ENCODE measurements around the gene COG5. TPM values are rescaled to one million over a fixed set of nuclear protein-coding genes. Genes with fewer than 3 reads are reported as not detected.

The COG5 gene
- total and polyA plus RNA-seq, 9 of the 15 experiments (the other 6 are each of a cell fraction or from before 2014, with no cell fraction given) = 15.3 to 75.1 (median 56.4) TPM

GRCh38 chr7:107313355-107313754 lies 250.4 kb downstream of the COG5 start:
- Histone ChIP-seq H3K36me3 (ENCODE audit: control insufficient read depth, insufficient read depth, low read length) (no peaks in the 10 kb centered on the region), H3K9me1 (ENCODE audit: control insufficient read depth, insufficient read depth, low read length) (no peaks in the 10 kb centered on the region), H2AFZ (ENCODE audit: low read depth, low read length) (no peak overlapping the region), H3K9me3 (replicated peaks; ENCODE audit: control insufficient read depth, insufficient read depth, low read depth, low read length) (no peaks in the 10 kb centered on the region), H3K9ac (ENCODE audit: insufficient read depth in 1 of 2, low read depth in 2 of 2, low read length in 2 of 2) (no peak overlapping the region), H3K79me2 (ENCODE audit: control insufficient read depth, insufficient read depth, low read length) (no peaks in the 10 kb centered on the region), H3K27me3 (ENCODE audit: control insufficient read depth in 2 of 2, insufficient read depth in 2 of 2, low read length in 2 of 2) (no peaks in the 10 kb centered on the region), H3K4me3 (no peak overlapping the region), H4K20me1 (replicated peaks; ENCODE audit: control insufficient read depth, insufficient read depth, low read length) (no peaks in the 10 kb centered on the region), H3K4me1 (replicated peaks in 1 of 2; ENCODE audit: control insufficient read depth in 2 of 2, insufficient read depth in 2 of 2, low read length in 2 of 2) (peaks cover 4 to 12% of the 10 kb centered on the region in 2 experiments; a peak in 3 of 5 replicates), H3K4me2 (ENCODE audit: insufficient read depth, low read length) (no peak overlapping the region), H3K27ac (ENCODE audit: extremely low read depth, low read depth, low read length) (no peak overlapping the region)
- WGBS (ENCODE audit: insufficient coverage, low coverage, missing lambda C conversion rate) = 63% methylated on average over 1 of the region's 1 CpG
- intact Hi-C loops (cut with micrococcal nuclease) = no loop called here
- POLR2A ChIA-PET = no interaction called here
- CTCF ChIA-PET (ENCODE audit: low intra/inter-chr PET ratio) = no interaction called here
- no TSS peak for BruUV-seq (replicated peaks)
- DNase-seq (ENCODE audit: extremely low read depth in 1 of 4, low spot score in 3 of 4) (no peak), FAIRE-seq (no peak), ATAC-seq (no peak)
- TF ChIP-seq SOX6 (IDR thresholded peaks at IDR 0.05) = no peak
- TF ChIP-seq C11orf30 (IDR thresholded peaks at IDR 0.05; ENCODE audit: low read depth) = peak; percentile 81
- TF ChIP-seq ZNF316 (IDR thresholded peaks at IDR 0.05) = peak; percentile 91
- TF ChIP-seq MAFF (IDR thresholded peaks at IDR 0.05; ENCODE audit: low read length) = peak; percentile 74
- peak; percentile 71 for TF ChIP-seq MAFG (tag; conservative IDR thresholded peaks at IDR 0.05)
- TF ChIP-seq MAFK (IDR thresholded peaks at IDR 0.05; ENCODE audit: low read length) = peak; percentile 66
- no peak for TF ChIP-seq ZNF277 (CRISPR knock-in tag; IDR thresholded peaks at IDR 0.05; ENCODE audit: borderline replicate concordance)
- in situ Hi-C loops (cut with MboI) = no loop called here
